Measurements from ENCODE around the gene PIH1D1.

The PIH1D1 gene

GRCh38 chr19:49487277-49488045 is 35.8 kb upstream of the PIH1D1 start, which contains the start of gene RPL13A (continued):
- TF ChIP-seq, protein P1, sequence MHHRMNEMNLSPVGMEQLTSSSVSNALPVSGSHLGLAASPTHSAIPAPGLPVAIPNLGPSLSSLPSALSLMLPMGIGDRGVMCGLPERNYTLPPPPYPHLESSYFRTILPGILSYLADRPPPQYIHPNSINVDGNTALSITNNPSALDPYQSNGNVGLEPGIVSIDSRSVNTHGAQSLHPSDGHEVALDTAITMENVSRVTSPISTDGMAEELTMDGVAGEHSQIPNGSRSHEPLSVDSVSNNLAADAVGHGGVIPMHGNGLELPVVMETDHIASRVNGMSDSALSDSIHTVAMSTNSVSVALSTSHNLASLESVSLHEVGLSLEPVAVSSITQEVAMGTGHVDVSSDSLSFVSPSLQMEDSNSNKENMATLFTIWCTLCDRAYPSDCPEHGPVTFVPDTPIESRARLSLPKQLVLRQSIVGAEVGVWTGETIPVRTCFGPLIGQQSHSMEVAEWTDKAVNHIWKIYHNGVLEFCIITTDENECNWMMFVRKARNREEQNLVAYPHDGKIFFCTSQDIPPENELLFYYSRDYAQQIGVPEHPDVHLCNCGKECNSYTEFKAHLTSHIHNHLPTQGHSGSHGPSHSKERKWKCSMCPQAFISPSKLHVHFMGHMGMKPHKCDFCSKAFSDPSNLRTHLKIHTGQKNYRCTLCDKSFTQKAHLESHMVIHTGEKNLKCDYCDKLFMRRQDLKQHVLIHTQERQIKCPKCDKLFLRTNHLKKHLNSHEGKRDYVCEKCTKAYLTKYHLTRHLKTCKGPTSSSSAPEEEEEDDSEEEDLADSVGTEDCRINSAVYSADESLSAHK (tag by site-specific recombination; IDR thresholded peaks at IDR 0.05), result peak; percentile 9; the same call in 1 of the 2 replicates
- no peak for TF ChIP-seq ZNF707 (tag by site-specific recombination; IDR thresholded peaks at IDR 0.05)
- TF ChIP-seq ZNF24 (tag by site-specific recombination; IDR thresholded peaks at IDR 0.05), result 0 out of 2 replicates have a peak, but pooled peaks have one; percentile 39
- TF ChIP-seq PBX3 (CRISPR knock-in tag; IDR thresholded peaks at IDR 0.05), result no peak
- TF ChIP-seq ATF2 (tag by site-specific recombination; IDR thresholded peaks at IDR 0.05; ENCODE audit: low read depth), result 0 out of 2 replicates have a peak, but pooled peaks have one; percentile 54
- TF ChIP-seq SP3 (tag by site-specific recombination; IDR thresholded peaks at IDR 0.05), result peak; percentile 92
- TF ChIP-seq ZNF19 (tag by site-specific recombination; IDR thresholded peaks at IDR 0.05; ENCODE audit: low read depth), result no peak
- no peak for TF ChIP-seq ZNF747 (tag by site-specific recombination; IDR thresholded peaks at IDR 0.05)

DNA sequence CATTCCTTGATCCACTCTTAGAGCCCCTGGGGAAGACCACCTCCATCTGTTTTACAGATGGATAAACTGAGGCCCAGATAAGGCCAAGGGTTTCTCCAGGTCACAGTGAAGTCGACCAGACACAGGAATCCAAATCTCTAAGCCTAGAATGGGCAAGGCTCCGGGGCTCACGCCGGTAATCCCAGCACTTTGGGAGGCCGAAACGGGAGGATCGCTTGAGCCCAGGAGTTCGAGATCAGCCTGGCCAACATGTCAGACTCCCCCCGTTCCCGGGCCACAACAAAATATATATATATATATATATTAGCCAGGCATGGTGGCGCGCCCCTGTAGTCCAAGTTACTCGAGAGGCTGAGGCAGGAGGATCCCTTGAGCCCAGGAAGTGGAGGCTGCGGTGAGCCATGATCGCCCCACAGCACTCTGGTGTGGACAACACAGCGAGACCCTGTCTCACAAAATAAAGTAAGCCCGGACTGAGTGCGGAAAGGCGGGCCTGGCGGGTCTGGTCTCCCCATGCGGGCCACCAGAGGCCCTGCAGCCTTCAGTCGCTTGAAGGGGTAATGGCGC is 35.2 kb upstream of the PIH1D1 start:
- ChIA-PET POLR2A (interaction anchor here (1.2 to 1.6 kb wide), 5 partner anchors 9 to 154 kb away, joined by 3 to 26 read pairs (median 6); partner anchors contain the start of genes PIH1D1, RPS11 and RRAS), CTCF (interaction anchor here (1.1 to 1.9 kb wide), 2 partner anchors 8 to 10 kb away, joined by 4 to 5 read pairs; no protein-coding TSS in a partner anchor)
- H3K9me3 ChIP-seq (ENCODE audit: control insufficient read depth, insufficient read depth, low read depth, low read length), result no peaks in the 10 kb centered on the region
- H3K4me1 ChIP-seq (ENCODE audit: control insufficient read depth, insufficient read depth, low read length), result peaks cover 4% of the 10 kb centered on the region; the same call in 1 of the 2 replicates
- no peak overlapping the region; the same call in 1 of the 2 replicates for H3K4me3 ChIP-seq (ENCODE audit: low read depth, low read length)
- H3K27ac ChIP-seq (ENCODE audit: extremely low read depth, low read depth, low read length), result no peak overlapping the region
- H3K36me3 ChIP-seq (ENCODE audit: control insufficient read depth in 2 of 2, insufficient read depth in 1 of 2, low read length in 2 of 2), result peaks cover 14 to 41% of the 10 kb centered on the region in 2 experiments
- peak; percentile 68 for TF ChIP-seq ZNF335 (tag by site-specific recombination; conservative IDR thresholded peaks at IDR 0.05)
- TF ChIP-seq, protein P2, sequence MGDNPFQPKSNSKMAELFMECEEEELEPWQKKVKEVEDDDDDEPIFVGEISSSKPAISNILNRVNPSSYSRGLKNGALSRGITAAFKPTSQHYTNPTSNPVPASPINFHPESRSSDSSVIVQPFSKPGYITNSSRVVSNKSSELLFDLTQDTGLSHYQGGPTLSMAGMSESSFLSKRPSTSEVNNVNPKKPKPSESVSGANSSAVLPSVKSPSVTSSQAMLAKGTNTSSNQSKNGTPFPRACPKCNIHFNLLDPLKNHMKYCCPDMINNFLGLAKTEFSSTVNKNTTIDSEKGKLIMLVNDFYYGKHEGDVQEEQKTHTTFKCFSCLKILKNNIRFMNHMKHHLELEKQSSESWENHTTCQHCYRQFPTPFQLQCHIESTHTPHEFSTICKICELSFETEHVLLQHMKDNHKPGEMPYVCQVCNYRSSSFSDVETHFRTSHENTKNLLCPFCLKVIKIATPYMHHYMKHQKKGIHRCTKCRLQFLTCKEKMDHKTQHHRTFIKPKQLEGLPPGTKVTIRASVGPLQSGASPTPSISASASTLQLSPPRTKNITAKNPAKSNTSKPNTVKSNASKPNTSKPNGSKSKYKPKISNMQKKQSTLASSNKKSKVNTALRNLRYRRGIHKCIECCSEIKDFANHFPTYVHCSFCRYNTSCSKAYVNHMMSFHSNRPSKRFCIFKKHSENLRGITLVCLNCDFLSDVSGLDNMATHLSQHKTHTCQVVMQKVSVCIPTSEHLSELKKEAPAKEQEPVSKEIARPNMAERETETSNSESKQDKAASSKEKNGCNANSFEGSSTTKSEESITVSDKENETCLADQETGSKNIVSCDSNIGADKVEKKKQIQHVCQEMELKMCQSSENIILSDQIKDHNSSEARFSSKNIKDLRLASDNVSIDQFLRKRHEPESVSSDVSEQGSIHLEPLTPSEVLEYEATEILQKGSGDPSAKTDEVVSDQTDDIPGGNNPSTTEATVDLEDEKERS (tag by site-specific recombination; IDR thresholded peaks at IDR 0.05), result peak; percentile 44; the same call in 1 of the 2 replicates
- no peak for TF ChIP-seq PRDM1 (tag by site-specific recombination; IDR thresholded peaks at IDR 0.05)
- peak; percentile 86 for TF ChIP-seq ZSCAN30 (tag by site-specific recombination; IDR thresholded peaks at IDR 0.05)
- TF ChIP-seq ZNF677 (tag by site-specific recombination; IDR thresholded peaks at IDR 0.05), result no peak
- no peak for TF ChIP-seq ZNF555 (tag by site-specific recombination; conservative IDR thresholded peaks at IDR 0.05)
- 0 out of 2 replicates have a peak, but pooled peaks have one; percentile 8 for TF ChIP-seq ZNF660 (tag by site-specific recombination; IDR thresholded peaks at IDR 0.05)
- no peak for TF ChIP-seq ZNF169 (tag by site-specific recombination; IDR thresholded peaks at IDR 0.05)
- peak; percentile 42; the same call in 1 of the 2 replicates for TF ChIP-seq ZNF121 (tag by site-specific recombination; IDR thresholded peaks at IDR 0.05)
- TF ChIP-seq CTCF (tag by site-specific recombination; IDR thresholded peaks at IDR 0.05), result peak; percentile 17; the same call in 1 of the 2 replicates
- TF ChIP-seq, protein P3, sequence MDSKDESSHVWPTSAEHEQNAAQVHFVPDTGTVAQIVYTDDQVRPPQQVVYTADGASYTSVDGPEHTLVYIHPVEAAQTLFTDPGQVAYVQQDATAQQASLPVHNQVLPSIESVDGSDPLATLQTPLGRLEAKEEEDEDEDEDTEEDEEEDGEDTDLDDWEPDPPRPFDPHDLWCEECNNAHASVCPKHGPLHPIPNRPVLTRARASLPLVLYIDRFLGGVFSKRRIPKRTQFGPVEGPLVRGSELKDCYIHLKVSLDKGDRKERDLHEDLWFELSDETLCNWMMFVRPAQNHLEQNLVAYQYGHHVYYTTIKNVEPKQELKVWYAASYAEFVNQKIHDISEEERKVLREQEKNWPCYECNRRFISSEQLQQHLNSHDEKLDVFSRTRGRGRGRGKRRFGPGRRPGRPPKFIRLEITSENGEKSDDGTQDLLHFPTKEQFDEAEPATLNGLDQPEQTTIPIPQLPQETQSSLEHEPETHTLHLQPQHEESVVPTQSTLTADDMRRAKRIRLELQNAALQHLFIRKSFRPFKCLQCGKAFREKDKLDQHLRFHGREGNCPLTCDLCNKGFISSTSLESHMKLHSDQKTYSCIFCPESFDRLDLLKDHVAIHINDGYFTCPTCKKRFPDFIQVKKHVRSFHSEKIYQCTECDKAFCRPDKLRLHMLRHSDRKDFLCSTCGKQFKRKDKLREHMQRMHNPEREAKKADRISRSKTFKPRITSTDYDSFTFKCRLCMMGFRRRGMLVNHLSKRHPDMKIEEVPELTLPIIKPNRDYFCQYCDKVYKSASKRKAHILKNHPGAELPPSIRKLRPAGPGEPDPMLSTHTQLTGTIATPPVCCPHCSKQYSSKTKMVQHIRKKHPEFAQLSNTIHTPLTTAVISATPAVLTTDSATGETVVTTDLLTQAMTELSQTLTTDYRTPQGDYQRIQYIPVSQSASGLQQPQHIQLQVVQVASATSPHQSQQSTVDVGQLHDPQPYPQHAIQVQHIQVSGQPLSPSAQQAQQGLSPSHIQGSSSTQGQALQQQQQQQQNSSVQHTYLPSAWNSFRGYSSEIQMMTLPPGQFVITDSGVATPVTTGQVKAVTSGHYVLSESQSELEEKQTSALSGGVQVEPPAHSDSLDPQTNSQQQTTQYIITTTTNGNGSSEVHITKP (tag by site-specific recombination; IDR thresholded peaks at IDR 0.05), result no peak
- TF ChIP-seq ZFP3 (tag by site-specific recombination; IDR thresholded peaks at IDR 0.05; ENCODE audit: low read depth), result no peak
